NCI-H187 treated with DMSO at 0.1 percent for 48 hours (cell line): Measurements from ENCODE around the gene CHTOP.
A peak's percentile ranks its signal among the peaks of the same experiment; 100 is the strongest.
"Not testable (repeated sequence)": the region's sequence is repeated elsewhere in the genome, so short reads cannot be mapped to it uniquely, and the experiment has no call there.

Experiments
- DNase-seq: peaks from one replicate; lab custom pipeline; 2025; lab: John Stamatoyannopoulos, UW

Gene CHTOP

DNA sequence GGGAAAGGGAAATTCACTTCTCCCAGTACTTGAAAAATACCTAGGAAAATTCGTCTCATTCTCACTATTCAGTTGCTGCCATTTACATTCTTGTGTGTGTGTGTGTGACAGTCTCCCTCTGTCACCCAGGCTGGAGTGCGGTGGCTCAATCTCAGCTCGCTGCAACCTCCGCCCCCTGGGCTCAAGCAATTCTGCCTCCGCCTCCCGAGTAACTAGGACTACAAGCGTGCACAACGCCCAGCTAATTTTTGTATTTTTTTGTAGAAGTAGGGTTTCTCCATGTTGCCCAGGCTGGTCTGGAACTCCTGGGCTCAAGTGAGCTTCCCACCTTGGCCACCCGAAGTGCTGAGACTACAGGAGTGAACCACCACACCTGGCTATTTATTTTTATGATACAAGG, 25.8 kb downstream of the CHTOP start:
- DNase-seq: no peak

- no peak for DNase-seq
Measured at GRCh38 chr1:153661111-153661708, 27.3 kb downstream of the CHTOP start.

DNA sequence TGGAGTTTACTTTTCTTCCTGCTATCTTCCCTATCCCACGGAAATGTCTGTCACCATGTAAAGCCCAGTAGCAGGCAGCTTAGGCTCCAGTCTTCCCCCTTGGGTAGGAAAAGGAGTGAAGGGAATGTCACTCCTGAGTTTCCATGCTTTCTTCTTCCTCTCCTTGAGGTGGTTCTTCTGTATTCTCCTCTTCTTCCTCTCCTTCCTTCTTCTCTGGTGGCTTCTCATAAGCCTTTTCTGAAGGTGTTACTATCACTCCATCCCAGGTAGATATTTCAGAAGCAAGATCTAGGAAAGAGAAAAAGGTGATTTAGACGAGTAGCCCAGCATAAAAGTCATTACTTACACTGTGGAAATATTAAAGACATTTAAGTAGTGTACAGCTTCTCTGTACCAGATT, 28.4 kb downstream of the CHTOP start:
- no peak for DNase-seq

- DNase-seq: no peak
Measured at GRCh38 chr1:153663211-153663610, 29.3 kb downstream of the CHTOP start.

DNA sequence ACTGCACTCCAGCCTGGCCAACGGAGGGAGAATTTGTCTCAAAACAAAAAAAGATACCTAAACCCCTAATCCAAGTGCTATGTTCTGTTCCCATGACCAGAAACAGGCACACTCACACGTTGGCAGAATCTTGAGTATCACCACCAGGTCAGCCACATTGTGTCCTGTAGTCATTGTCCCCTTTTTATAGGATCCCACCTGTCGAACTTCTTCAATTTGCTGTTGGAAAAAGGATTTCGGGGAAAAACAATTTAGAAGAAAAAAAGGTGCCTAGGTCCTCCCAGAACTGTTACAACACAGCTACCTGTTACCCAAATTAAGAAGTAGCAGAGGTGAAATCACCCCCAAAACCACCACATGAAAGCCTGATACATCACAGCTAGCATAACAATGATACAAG, 33.6 kb downstream of the CHTOP start:
- no peak for DNase-seq

- not testable (repeated sequence) for DNase-seq
Measured at GRCh38 chr1:153668672-153669071, 34.8 kb downstream of the CHTOP start.

GRCh38 chr1:153669606-153670005, 35.7 kb downstream of the CHTOP start:
- DNase-seq: no peak

- DNase-seq: no peak
Measured at GRCh38 chr1:153670257-153670858, 36.5 kb downstream of the CHTOP start.

DNA sequence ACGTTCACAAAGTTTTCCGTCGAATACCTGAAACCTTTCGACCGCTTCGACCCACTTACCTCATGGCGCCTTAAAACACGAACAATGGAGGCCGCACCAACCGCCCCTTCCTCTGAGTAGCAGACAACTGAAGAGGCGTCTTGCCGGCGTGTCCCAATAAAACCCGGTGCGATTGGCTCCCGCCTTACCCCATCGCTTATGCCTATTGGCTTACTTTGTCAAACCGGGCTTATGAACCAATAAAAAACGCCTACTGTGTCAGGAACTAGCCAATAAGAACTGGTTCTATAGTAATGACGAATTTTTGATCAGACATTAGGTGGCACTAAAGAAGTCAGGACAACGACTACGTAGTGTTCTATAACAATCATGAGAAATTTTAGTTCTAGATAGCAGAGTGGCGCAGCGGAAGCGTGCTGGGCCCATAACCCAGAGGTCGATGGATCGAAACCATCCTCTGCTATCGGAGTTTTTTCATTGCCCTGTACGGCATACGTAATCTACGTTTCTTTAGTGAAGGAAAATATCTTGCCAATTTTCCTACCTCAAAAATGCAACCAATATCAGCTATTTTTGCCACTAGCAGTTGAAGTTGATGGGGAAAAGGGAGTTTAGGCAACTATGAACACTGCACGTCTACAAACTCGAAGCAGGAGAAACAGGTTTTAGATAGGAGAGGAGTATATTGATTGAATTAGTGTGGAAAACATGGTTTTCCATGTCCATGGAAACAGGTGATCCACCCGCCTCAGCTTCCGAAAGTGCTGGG, 37.2 kb downstream of the CHTOP start, which contains the start of gene ILF2:
Gene ILF2, minus strand, starts transcription at position 135 of the 769 bp plus-strand sequence. Its CDS starts 71 bp downstream, at position 64.
- peak; percentile 100 for DNase-seq

GRCh38 chr1:153671628-153672353, 37.9 kb downstream of the CHTOP start:
- DNase-seq: peak; percentile 78

- no peak for DNase-seq
Measured at GRCh38 chr1:153673511-153673910, 39.6 kb downstream of the CHTOP start.

- DNase-seq: no peak
Measured at GRCh38 chr1:153677718-153678518, 44.1 kb downstream of the CHTOP start.

- no peak for DNase-seq
Measured at GRCh38 chr1:153678519-153679336, 44.9 kb downstream of the CHTOP start, which contains the start of gene NPR1. TSS of gene NPR1 (plus strand) at chr1:153678688. CDS start at chr1:153679109, 421 bp downstream.

GRCh38 chr1:153679337-153680119, 45.7 kb downstream of the CHTOP start:
- DNase-seq: no peak

GRCh38 chr1:153680120-153680403, 46.2 kb downstream of the CHTOP start:
- DNase-seq: no peak

DNA sequence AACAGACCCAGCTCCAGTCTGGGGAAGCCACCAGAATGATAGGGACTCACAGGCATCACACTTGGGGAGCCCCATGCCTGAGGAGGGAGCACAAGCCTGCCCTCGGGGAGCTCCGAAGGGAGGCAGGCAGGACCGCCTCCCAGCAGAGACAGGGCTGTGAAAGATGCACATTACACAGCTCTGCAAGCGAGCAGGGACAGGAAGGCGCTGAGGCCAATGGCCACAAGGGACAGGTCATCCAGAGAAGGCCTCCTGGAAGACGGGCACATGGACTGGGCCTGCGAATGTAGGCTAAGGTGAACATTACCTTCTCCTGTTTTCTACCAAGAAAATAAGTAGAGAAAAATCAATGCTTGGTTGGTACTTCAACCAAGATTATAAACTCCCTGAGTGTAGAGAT, 48.9 kb downstream of the CHTOP start:
- no peak for DNase-seq

DNA sequence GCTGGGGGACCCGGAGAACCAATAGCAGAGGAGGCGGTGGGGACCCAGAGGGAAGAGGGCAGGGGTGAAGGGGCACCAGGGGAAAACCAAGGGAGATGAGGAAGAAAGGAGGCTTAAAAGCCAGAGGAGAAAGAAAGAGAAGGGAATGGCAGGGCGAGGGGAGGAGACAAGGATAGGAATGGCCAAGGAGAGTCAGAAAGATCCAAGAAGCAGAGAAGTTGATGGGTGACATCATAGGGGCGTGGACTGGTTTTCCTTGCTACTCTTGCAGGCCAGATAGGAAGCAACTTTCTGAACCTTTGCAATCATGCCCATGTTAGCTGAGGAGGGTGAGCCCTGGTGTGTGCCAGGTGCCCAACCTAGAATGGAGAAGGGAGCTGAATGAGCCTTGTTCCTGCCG, 50.0 kb downstream of the CHTOP start:
- DNase-seq: no peak

- no peak for DNase-seq
Measured at GRCh38 chr1:153684892-153685291, 51.0 kb downstream of the CHTOP start.

DNA sequence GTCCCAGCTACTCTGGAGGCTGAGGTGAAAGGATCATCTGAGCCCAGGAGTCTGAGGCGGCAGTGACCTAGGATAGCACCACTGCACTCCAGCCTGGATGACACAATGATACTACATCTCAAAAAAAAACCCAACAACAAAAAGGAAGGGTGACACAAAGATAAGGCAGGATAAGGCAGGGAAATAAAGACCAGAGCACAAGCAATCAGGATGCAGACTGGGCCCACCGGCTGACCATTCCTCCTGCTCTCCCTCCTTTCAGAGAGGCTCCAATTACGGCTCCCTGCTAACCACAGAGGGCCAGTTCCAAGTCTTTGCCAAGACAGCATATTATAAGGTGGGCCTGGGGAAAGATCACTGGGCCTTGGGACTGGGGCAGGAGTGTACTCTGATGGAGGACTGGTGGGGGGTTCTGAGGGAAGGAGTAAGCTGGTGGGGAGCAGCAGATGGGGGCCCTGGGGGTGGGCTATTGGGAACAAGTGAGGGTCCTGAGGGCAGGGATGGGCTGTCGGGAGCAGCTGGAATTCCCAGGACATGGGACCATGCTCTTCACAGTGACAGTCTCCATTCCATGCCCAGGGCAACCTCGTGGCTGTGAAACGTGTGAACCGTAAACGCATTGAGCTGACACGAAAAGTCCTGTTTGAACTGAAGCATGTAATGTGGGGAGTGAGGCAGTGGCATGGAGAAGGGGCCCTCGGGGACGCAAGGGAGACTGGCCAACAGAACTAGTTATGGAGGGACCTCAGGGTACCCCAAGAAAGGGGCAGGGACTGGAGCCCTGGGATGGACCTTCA, 51.9 kb downstream of the CHTOP start:
- no peak for DNase-seq
